GM12892 (cell line): Measurements from ENCODE around the gene KCNIP1.

Experiments used
- POLR2A ChIP-seq: IDR thresholded peaks from 2 replicates; pipeline ENCODE4 v1.6.1; 2011; ENCODE audit warnings: low read depth, low read length, control low read depth
- POLR2AphosphoS5 ChIP-seq: IDR thresholded peaks from 2 replicates; pipeline ENCODE4 v1.6.1; 2011; ENCODE audit warnings: low read depth, low read length, control low read depth

GRCh38 chr5:170511551-170512258, 7.9 kb downstream of the KCNIP1 start:
- no peak for TF ChIP-seq POLR2A
- TF ChIP-seq POLR2AphosphoS5, result no peak
